Activated CD4-positive, alpha-beta T cell treated with anti-CD3 and anti-CD28 coated beads, Interleukin-2, amount 10 ng/mL, durations not matched to agents 7 days and 5 days (primary cell): ENCODE data around the gene FAM107A. TPM values are rescaled to one million over a fixed set of nuclear protein-coding genes. Genes with fewer than 3 reads are reported as not detected.

Experiments used
- total RNA-seq, 2 experiments: library from RNA; stranded (reverse); gene quantifications; one replicate each; pipeline ENCODE4 v1.2.3, GENCODE V29; 2021

Gene FAM107A
- total RNA-seq, 2 experiments from 2014 or later: not detected

Other genes with a start within 250 kb of the FAM107A start
- 10 to 100 TPM; 30.3 to 40.2 TPM for gene PXK, start 244.5 kb downstream of the FAM107A start, total RNA-seq
- gene PDHB, start 143.6 kb downstream of the FAM107A start, total RNA-seq: 10 to 100 TPM; 47.6 to 50.6 TPM
- 10 to 100 TPM in 1 of 2 experiments, 1 to 10 TPM in 1; 7.7 to 10.8 TPM for gene KCTD6, start 85.3 kb downstream of the FAM107A start, total RNA-seq
- gene ACOX2, start 40.2 kb downstream of the FAM107A start, total RNA-seq: not detected
- gene FAM3D, start 89.4 kb upstream of the FAM107A start, total RNA-seq: not detected